IMR-90 (cell line): Measurements from ENCODE around the gene C1orf159.

Experiments
- CTCF ChIP-seq: conservative IDR thresholded peaks from 2 replicates; pipeline ENCODE4 v1.5.1; 2012; ENCODE audit warnings: mild to moderate bottlenecking, low read depth, low read length, improper control_type of control experiment
- POLR2A ChIP-seq: IDR thresholded peaks from 2 replicates; pipeline ENCODE4 v1.6.1; 2012; ENCODE audit warnings: mild to moderate bottlenecking, low read depth, low read length

GRCh38 chr1:1136547-1137230 lies 20.8 kb upstream of the C1orf159 start:
- TF ChIP-seq CTCF, result no peak
- no peak for TF ChIP-seq POLR2A
